ENCODE data around the gene NKD1. TPM values are rescaled to one million over a fixed set of nuclear protein-coding genes. Genes with fewer than 3 reads are reported as not detected.
A peak's percentile ranks its signal among the peaks of the same experiment; 100 is the strongest.

The NKD1 gene
- polyA plus RNA-seq, 6 donors from 2014 or later: 0.01 to 0.36 (median 0.10) TPM; not detected in 2

DNA sequence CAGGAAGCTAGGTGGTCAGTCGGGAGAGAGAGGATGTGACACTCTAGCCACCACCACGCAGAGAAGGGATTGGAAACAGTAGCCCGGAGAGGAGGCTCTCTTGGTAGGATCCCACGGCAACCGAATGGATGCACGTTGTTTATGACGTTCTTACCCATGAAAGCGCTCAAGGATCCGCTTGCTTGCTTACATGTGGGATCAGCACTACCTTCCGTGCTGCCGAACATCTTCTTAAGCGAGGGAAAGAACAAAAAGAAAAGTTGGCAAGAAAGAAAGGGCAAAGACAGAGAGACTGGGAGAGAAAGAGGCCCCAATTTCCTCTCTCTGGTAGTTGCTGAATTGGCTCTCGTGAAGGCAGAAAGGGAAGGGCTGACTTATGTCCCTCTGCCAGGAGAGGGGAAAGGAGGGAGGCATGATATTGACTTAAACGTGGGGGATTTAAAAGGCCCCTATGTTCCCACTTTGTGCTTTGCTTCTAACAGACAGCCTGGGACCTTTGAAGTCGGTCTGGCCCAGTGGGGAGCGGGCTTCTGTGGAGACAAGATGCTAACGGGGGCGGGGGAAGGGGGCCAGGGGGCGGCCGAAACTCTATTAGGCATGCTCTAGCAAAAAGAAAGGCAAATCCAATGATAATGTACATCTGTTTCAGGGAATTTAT is 97.5 kb downstream of the NKD1 start:
- no peak for ATAC-seq (ENCODE audit: low read depth in 2 of 2)
- peaks cover 3 to 23% (median 11%) of the 10 kb centered on the region in 3 donors for H3K27me3 Mint-ChIP-seq
- H3K36me3 Mint-ChIP-seq: no peaks in the 10 kb centered on the region
- H3K4me3 Mint-ChIP-seq: no peak overlapping the region
- H3K27ac Mint-ChIP-seq: no peak overlapping the region
- H3K4me1 Mint-ChIP-seq: peaks cover 0 to 3% (median 0%) of the 10 kb centered on the region in 3 donors
- DNase-seq: no peak
- no peaks in the 10 kb centered on the region for H3K9me3 Mint-ChIP-seq

DNA sequence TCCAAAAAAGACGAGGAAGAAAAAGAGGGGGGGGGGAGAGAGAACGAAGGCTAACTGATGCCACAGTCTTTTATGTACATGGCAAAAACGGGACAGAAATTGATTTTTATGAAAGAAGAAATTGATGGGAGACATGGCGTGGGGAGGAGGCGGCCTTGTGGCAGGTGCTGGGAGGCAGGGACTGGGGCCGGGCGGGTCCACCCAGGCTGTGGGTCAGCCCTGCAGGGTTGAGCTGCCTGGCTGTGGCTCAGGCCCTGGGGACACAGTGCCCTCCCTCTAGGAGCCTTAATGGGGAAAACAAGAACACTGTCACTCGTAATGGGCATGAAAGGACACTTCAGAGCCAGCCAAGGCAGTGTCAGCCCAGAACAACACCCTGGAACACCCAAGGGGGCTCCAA is 98.1 kb downstream of the NKD1 start:
- H3K27ac Mint-ChIP-seq: peak overlapping the region in 2 of 6 donors; percentile 44 to 48
- H3K4me1 Mint-ChIP-seq: peaks cover 0 to 3% (median 0%) of the 10 kb centered on the region in 3 donors
- H3K9me3 Mint-ChIP-seq: no peaks in the 10 kb centered on the region
- peaks cover 3 to 17% (median 6%) of the 10 kb centered on the region in 3 donors for H3K27me3 Mint-ChIP-seq
- no peak for DNase-seq
- ATAC-seq (ENCODE audit: low read depth in 2 of 2): no peak
- H3K4me3 Mint-ChIP-seq: no peak overlapping the region
- no peaks in the 10 kb centered on the region for H3K36me3 Mint-ChIP-seq

DNA sequence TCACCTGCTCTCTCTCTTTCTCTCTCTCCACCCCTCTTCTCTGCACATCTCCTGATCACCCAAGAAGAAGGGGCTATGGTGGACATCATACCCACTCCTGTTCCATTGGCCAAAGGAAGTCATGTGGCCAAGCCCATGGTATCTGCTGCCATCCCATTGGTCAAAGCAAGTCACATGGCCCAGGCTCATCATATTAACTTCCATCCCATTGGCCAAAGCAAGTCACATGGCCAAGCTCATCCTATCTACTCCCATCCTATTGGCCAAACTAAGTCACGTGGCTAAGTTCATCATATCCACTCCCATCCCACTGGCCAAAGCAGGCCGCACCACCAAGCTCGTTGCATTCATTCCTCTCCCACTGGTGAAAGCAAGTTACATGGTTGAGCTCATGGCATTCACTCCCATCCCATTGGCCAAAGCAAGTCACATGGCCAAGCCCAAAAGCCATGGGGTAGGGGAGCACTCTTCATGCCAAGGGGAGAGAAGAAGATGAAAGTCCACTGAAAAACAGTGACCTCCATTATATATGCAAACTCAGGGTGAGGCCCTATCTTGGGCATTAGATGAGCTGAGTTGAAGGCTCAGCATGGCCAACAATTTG is 103.7 kb downstream of the NKD1 start:
- ATAC-seq (ENCODE audit: low read depth in 2 of 2) (no peak), DNase-seq (no peak)
- Mint-ChIP-seq H3K27ac (no peak overlapping the region), H3K9me3 (peaks cover 0 to 6% (median 2%) of the 10 kb centered on the region in 7 donors), H3K4me1 (no peaks in the 10 kb centered on the region), H3K4me3 (peak overlapping the region in 1 of 8 donors; percentile 75), H3K36me3 (peaks cover 0 to 8% of the 10 kb centered on the region in 2 donors), H3K27me3 (peaks cover 0 to 8% (median 6%) of the 10 kb centered on the region in 3 donors)

DNA sequence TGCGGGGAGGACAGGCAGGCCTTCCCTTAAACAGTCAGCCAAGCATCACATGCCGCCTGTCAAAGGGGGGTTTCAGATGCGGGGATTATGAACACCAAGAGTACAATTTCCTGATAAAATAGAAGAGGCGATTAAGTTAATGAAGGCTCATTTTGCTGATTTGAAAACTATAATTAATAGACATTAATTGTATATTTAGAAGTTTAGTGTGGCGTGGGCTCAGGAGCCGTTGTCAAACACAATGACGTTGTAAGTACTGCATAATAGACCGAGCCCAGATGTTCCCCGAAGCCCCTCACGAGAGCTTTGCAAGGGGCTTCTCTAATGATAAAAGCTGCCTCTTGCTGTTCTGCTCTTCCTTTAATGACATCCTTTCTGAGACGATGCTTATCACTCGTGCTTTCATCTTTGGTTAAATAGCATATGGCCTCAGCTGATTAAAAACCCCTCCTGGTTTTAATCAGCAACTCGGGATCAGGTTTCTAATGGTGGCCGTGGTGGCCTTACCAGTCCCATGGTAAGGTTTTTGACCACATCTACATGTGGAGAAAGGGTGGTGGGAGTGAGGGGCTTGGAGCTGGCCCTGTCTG is 104.7 kb downstream of the NKD1 start:
- H3K27ac Mint-ChIP-seq: peak overlapping the region in 1 of 6 donors; percentile 54
- no peak overlapping the region for H3K4me3 Mint-ChIP-seq
- H3K4me1 Mint-ChIP-seq: no peaks in the 10 kb centered on the region
- H3K9me3 Mint-ChIP-seq: peaks cover 0 to 6% (median 2%) of the 10 kb centered on the region in 7 donors
- DNase-seq (no peak), ATAC-seq (ENCODE audit: low read depth in 2 of 2) (no peak)
- peaks cover 0 to 8% (median 6%) of the 10 kb centered on the region in 3 donors for H3K27me3 Mint-ChIP-seq
- peaks cover 0 to 8% of the 10 kb centered on the region in 2 donors for H3K36me3 Mint-ChIP-seq

DNA sequence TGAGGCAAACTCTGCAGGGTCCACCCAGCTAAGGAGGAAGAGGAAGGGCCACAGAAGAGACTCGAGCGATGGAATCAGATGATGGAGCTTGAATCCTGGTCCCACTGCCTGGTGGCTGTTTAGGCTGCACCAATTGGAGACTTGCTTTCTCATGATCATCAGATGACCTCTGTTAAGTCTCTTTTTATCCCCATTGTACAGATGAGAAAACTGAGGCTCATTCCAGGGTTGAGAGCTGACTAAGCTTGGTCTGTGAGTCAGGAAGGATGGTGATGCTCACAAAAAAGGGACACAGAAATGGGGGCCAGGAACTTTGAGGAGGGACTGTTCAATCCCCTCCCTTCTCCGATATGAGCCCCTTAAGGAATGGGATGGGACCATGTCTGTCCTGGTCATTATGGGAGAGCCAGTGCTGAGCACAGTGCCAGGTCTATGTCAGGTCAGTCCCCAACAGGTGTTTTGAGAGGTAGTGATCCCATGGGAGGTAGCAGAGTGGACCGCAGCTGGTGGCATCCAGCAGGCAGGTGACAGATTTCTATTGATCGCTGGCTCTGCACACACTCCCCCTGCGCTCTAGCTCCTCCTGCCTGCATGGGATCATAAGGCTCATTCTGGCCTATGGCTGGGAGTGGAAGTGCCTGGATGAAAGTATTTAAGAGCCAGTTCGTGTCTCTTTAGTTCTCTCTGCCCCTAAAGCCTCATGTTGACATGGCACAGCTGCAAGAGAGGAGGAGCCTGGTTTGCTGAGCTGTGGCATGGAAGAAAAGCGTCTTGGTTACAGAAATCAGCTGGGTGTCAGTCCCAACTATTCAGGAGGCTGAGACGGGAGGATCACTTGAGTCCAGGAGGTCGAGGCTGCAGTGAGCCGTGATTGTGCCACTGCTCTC is 105.7 kb downstream of the NKD1 start:
- no peak for DNase-seq
- H3K27me3 Mint-ChIP-seq: peaks cover 0 to 8% (median 6%) of the 10 kb centered on the region in 3 donors
- H3K4me1 Mint-ChIP-seq: no peaks in the 10 kb centered on the region
- H3K36me3 Mint-ChIP-seq: peaks cover 0 to 8% of the 10 kb centered on the region in 2 donors
- H3K27ac Mint-ChIP-seq: no peak overlapping the region
- no peak overlapping the region for H3K4me3 Mint-ChIP-seq
- no peak for ATAC-seq (ENCODE audit: low read depth in 2 of 2)
- peaks cover 0 to 6% (median 2%) of the 10 kb centered on the region in 7 donors for H3K9me3 Mint-ChIP-seq

DNA sequence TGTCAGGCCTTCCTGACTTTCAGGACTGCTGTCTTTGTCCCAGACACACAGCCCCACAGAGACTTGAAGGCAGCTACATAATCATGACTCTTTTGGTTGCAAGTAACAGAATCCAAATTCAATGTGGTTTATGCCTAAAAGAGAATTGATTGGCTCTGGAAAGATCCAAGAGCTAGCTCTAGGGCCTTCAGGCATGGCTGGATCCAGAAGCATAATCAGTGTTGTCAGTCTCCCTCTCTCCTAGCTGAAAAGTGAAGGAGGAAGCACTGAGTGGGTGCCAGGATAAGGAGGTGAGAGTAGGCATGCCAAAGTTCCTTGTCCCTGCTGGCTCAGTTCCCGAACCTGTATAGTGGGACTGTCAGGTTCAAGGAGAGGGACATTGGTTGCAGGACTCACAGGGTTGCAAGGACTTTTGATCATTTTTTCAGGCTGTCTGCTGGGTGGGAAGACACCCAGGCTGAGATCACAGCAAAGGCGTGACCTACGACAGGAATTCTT is 107.4 kb downstream of the NKD1 start:
- Mint-ChIP-seq H3K9me3 (peaks cover 0 to 6% (median 2%) of the 10 kb centered on the region in 7 donors), H3K4me3 (no peak overlapping the region), H3K4me1 (peaks cover 0 to 3% (median 0%) of the 10 kb centered on the region in 3 donors), H3K36me3 (peaks cover 0 to 8% of the 10 kb centered on the region in 2 donors), H3K27me3 (peaks cover 0 to 1% (median under 1%) of the 10 kb centered on the region in 3 donors), H3K27ac (peak overlapping the region in 1 of 6 donors; percentile 32)
- no peak for ATAC-seq (ENCODE audit: low read depth in 2 of 2)
- DNase-seq: no peak

DNA sequence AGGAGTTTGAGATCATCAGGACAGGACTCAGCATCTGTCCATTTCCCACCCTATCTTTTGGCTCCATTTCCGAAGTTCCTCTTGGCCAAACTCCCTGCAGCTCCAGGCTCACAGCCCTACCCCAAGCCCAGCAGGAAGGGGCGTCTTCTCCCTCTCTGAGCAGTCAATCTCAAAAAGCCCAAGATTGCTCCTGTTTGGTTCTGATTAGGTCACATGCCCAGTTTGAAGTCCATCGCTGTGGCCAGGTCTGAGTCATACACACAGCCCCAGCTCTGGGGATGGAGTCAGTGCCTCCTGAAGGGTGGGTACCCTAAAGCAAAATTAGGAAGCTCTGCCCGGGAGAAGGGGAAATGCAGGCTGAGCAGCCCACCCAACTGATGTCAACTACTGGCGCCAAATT is 109.0 kb downstream of the NKD1 start:
- no peaks in the 10 kb centered on the region for H3K27me3 Mint-ChIP-seq
- no peak for ATAC-seq (ENCODE audit: low read depth in 2 of 2)
- no peak overlapping the region for H3K4me3 Mint-ChIP-seq
- H3K36me3 Mint-ChIP-seq: peaks cover 0 to under 1% of the 10 kb centered on the region in 2 donors
- no peaks in the 10 kb centered on the region for H3K9me3 Mint-ChIP-seq
- no peak overlapping the region for H3K27ac Mint-ChIP-seq
- no peak for DNase-seq
- H3K4me1 Mint-ChIP-seq: peaks cover 0 to 3% (median 0%) of the 10 kb centered on the region in 3 donors

DNA sequence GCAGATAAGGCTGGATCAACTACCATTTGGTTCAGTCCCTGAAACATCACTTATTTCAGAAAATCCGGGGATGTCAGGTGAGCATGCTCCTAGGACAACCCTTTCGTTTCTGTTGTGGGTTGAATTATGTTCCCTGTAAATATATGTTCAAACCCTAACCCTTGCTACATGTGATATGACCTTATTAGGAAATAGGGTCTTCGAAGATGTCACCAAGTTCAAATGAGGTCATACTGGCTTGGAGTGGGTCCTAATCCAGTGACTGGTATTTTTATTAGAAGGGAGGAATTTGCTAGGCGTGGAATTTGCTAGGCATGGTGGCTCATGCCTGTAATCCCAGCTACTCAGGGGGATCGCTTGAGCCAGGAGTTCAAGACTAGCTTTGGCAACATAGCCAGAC is 111.6 kb downstream of the NKD1 start:
- Mint-ChIP-seq H3K9me3 (no peaks in the 10 kb centered on the region), H3K4me3 (no peak overlapping the region), H3K27ac (no peak overlapping the region), H3K4me1 (peaks cover 3 to 6% (median 4%) of the 10 kb centered on the region in 3 donors), H3K27me3 (no peaks in the 10 kb centered on the region), H3K36me3 (no peaks in the 10 kb centered on the region)
- no peak for DNase-seq
- no peak for ATAC-seq (ENCODE audit: low read depth in 2 of 2)

DNA sequence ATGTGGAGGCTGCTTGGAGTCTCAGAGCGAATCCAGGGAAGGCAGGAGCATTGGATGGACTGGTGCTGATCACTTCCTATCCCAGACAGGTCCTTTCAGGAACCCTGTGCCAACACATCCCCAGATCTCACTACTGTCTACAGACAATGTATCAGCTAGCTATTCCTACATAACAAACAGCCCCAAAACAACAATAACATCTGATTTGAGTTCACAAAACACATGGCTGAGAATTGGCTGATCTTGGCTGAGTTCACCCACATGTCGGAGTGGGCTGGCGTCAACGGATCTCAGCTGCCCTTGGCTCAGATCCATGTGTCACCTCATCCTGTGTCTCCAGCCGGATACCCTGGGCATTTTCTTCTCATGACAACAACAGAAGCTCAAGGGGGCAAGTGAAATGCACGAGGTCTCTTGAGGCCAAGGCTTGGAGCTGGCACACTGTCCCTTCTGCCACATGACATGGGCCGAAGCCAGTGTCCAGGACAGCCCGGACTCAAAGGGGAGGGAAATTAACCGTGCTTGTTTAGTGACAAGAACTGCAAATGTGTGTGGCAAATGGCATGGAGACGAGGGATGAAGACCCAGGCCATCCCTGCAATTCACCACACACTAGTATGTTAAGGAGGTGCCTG is 114.2 kb downstream of the NKD1 start:
- ATAC-seq (ENCODE audit: low read depth in 2 of 2) (no peak), DNase-seq (no peak)
- Mint-ChIP-seq H3K4me3 (no peak overlapping the region), H3K27ac (peak overlapping the region in 1 of 6 donors; percentile 66), H3K27me3 (no peaks in the 10 kb centered on the region), H3K36me3 (no peaks in the 10 kb centered on the region), H3K4me1 (peaks cover 13 to 31% (median 22%) of the 10 kb centered on the region in 3 donors), H3K9me3 (no peaks in the 10 kb centered on the region)

DNA sequence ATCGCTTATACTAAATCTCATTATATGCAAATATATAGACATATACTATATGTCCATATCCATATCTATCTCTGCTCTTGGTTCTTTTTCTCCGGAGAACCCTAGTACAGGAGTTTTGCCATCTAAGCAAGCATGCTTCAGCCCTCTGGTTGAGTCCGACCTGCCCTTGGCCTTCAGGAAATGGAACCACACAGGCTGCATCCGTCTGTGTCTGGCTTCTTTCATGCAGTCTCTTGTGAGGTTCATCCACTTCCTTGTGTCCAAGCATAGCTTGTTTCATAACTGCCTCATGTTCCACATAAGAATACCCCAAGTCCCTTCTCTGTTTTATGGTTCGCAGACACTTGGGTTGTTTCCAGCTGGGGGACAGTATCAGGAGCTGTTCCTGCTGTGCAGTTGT is 116.1 kb downstream of the NKD1 start:
- no peak for ATAC-seq (ENCODE audit: low read depth in 2 of 2)
- Mint-ChIP-seq H3K27me3 (no peaks in the 10 kb centered on the region), H3K4me1 (peaks cover 14 to 35% (median 28%) of the 10 kb centered on the region in 3 donors), H3K4me3 (peak overlapping the region in 4 of 8 donors; percentile 5 to 89 (median 88)), H3K9me3 (no peaks in the 10 kb centered on the region), H3K27ac (peak overlapping the region in 1 of 6 donors; percentile 52), H3K36me3 (no peaks in the 10 kb centered on the region)
- no peak for DNase-seq

DNA sequence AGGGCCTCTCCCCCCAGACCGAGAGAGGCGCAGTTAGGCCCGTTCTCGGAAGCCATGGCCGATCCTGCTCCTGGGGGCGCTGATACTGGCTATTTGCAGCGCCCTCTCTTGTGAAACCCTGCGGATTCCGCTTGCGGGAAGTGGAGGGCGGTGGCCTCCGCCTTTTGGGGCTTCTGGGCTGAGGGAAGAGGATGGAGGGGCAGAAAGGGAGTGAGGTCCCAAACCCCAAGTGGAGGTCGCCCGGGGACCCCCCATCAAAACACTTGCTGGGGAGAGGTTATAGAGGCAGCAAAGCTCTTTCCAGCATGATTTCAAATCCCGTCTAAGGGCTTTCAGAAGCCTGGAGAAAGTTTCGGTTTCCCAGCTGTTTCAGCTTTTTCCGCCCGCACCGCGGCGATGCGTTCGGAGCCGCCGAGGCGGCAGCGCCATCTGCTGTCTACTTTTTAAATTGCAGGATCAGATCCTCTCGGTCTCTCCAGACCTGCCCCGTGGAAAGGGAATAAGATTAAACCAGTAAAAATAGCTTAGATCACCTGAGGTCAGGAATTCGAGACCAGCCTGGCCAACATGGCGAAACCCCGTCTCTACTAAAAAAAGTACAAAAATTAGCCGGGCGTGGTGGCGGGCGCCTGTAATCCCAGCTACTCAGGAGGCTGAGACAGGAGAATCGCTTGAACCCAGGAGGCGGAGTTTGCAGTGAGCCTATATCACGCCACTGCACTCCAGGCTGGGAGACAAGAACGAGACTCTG is 117.1 kb downstream of the NKD1 start:
- H3K27me3 Mint-ChIP-seq: no peaks in the 10 kb centered on the region
- DNase-seq (peak; percentile 73), ATAC-seq (ENCODE audit: low read depth in 2 of 2) (peak; percentile 65 to 78)
- peak overlapping the region in 5 of 6 donors; percentile 14 to 88 (median 68) for H3K27ac Mint-ChIP-seq
- no peaks in the 10 kb centered on the region for H3K9me3 Mint-ChIP-seq
- H3K4me1 Mint-ChIP-seq: peaks cover 14 to 34% (median 28%) of the 10 kb centered on the region in 3 donors
- peaks cover 0 to 4% of the 10 kb centered on the region in 2 donors for H3K36me3 Mint-ChIP-seq
- H3K4me3 Mint-ChIP-seq: peak overlapping the region; percentile 80 to 95 (median 88)

All from naive B cell (primary cell).